ENCODE results near the gene OCA2.

OCA2 gene

DNA sequence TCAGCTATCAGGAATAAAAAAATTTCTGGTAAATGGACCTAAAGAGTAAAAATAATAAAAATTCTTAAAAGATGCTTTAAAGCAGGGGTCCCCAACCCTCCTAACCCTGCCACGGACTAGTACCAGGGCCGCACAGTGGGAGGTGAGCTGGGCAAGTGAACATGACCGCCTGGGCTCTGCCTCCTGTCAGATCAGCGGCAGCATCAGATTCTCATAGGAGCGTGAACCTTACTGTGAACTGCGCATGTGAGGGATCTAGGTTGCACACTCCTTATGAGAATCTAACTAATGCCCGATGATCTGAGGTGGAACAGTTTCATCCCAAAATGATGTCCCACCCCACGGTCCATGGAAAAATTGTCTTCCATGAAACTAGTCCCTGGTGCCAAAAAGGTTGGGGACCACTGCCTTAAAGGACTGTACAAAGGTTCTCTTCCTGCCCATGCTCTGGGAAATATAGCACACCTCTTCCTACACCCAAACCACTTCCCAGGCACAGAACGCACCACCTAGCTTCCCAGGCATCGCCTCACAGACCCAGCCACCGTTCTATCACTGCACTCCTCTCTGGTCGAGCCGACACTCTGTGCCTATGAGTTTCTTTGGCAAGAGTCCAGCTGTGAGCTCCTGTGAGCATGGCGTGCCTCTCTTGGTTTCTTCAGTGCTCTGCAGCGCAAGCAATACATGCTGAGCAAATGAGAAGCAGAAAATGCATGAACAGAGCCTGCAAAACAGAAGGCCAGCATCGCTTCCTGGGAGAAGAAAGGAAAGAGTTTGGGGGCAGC lies 104.9 kb downstream of the OCA2 start:
- H3K27ac ChIP-seq (ENCODE audit: low read depth, low read length, severe bottlenecking), result no peak overlapping the region
- H3K36me3 ChIP-seq (ENCODE audit: control insufficient read depth, insufficient read depth, low read length), result no peaks in the 10 kb centered on the region
- H3K4me3 ChIP-seq (ENCODE audit: extremely low read depth, insufficient read depth, low read length, poor library complexity, severe bottlenecking), result no peak overlapping the region
- WGBS, 2 experiments (ENCODE audit: insufficient coverage in 2 of 2), result 94 to 96% methylated on average over 13 to 14 of the region's 16 CpGs
- H3K4me1 ChIP-seq (ENCODE audit: control insufficient read depth, insufficient read depth, low read length, poor library complexity, severe bottlenecking), result no peaks in the 10 kb centered on the region
- H3K9me3 ChIP-seq (ENCODE audit: control insufficient read depth, low read length), result no peaks in the 10 kb centered on the region

DNA sequence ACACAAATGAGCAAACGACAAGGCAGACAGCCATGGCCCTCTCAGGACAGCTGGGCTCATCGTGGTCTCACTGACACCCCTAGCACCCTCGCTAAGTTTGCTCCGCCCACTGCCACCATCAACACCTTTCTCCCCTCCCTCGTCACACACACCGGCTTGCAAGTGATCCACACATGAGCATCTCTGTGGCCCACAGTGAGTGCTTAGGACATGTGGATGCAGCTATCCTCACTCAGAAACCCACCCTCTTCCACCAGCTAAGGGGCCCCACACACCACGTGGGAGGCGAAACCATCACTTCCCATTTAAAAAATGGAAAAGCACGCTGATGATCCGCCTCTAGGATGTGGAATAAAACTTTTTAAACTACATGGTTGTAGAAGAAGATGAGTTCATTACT lies 105.6 kb downstream of the OCA2 start:
- 85 to 89% methylated on average over 6 to 7 of the region's 10 CpGs for WGBS, 2 experiments (ENCODE audit: insufficient coverage in 2 of 2)

DNA sequence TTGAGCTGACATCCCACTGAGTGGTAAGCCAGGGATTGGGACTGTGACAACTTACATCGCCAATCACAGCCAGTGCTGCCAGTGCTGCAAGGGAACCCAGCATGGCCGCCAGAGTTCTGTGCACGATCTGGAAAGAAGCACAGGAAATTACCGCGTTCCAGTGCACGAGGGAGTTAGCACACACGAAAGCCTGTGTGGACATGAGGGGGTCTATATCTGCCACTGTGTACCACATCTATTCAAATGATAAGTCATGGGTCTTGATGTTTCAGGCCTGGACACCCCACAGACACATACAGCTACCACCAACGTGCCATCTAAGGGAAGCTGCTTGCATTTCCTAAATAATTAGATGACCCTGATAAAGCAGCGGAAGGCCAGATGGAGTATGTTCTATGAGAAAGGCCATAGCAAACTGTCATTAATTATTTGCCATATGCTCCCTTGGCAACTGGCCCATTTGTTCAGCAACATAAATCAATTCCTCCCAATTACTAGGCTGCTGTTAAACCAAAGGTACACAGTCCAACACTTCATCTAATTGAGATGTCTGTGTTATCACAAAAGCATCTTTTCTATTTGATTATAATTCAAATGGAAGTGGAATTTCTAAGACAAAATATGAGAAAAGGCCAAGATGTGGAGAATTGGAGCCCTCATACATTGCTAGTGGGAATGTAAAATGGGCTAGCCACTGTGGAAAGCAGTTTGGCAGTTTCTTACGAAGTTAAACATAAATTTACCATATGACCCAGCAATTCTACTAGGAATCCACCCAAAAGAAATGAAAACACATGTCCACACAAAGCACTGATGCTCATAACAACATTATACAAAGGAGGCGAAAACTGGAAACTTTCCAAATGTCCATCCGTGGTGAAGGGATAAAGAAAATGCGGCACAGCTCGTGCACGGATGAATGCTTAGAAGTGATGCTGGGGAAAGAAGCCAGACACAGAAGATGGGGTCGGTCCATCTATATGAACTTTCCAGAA lies 108.3 kb downstream of the OCA2 start:
- WGBS, 2 experiments (ENCODE audit: insufficient coverage in 2 of 2), result 88 to 96% methylated on average over 7 to 10 of the region's 16 CpGs
- no peak overlapping the region for H3K27ac ChIP-seq (ENCODE audit: low read depth, low read length, severe bottlenecking)

More for the DNA sequence above, 105.6 kb downstream of the OCA2 start:
- Histone ChIP-seq H3K9me3 (ENCODE audit: control insufficient read depth, low read length) (no peaks in the 10 kb centered on the region), H3K36me3 (ENCODE audit: control insufficient read depth, insufficient read depth, low read length) (no peaks in the 10 kb centered on the region), H3K27ac (ENCODE audit: low read depth, low read length, severe bottlenecking) (no peak overlapping the region), H3K4me1 (ENCODE audit: control insufficient read depth, insufficient read depth, low read length, poor library complexity, severe bottlenecking) (no peaks in the 10 kb centered on the region), H3K4me3 (ENCODE audit: extremely low read depth, insufficient read depth, low read length, poor library complexity, severe bottlenecking) (no peak overlapping the region)

DNA sequence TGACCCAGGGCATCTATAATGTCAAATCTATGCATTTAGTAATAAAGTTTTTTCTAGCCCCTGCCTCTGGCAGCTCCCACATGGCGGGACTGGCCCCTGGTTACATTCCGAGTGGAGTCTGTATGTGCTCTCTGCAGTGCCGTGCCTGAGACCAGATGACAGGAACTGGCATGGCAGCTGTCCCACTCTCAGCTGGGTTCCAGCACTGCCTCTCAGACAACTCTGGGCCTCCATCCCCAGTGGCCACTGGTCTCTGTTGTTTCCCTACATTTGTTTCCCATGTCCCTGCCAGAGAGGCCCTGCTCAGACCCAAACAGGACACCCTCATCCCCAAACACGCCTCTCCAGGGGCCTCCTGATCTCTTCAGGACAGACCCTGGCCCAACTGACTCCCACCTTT lies 109.3 kb downstream of the OCA2 start:
- no peaks in the 10 kb centered on the region for H3K9me3 ChIP-seq (ENCODE audit: control insufficient read depth, low read length)
- no peaks in the 10 kb centered on the region for H3K36me3 ChIP-seq (ENCODE audit: control insufficient read depth, insufficient read depth, low read length)
- 96 to 97% methylated on average over 4 of the region's 4 CpGs for WGBS, 2 experiments (ENCODE audit: insufficient coverage in 2 of 2)
- H3K4me3 ChIP-seq (ENCODE audit: extremely low read depth, insufficient read depth, low read length, poor library complexity, severe bottlenecking), result no peak overlapping the region
- no peaks in the 10 kb centered on the region for H3K4me1 ChIP-seq (ENCODE audit: control insufficient read depth, insufficient read depth, low read length, poor library complexity, severe bottlenecking)
- no peak overlapping the region for H3K27ac ChIP-seq (ENCODE audit: low read depth, low read length, severe bottlenecking)

More for the DNA sequence above, 108.3 kb downstream of the OCA2 start:
- Histone ChIP-seq H3K4me3 (ENCODE audit: extremely low read depth, insufficient read depth, low read length, poor library complexity, severe bottlenecking) (no peak overlapping the region), H3K9me3 (ENCODE audit: control insufficient read depth, low read length) (no peaks in the 10 kb centered on the region), H3K4me1 (ENCODE audit: control insufficient read depth, insufficient read depth, low read length, poor library complexity, severe bottlenecking) (no peaks in the 10 kb centered on the region), H3K36me3 (ENCODE audit: control insufficient read depth, insufficient read depth, low read length) (no peaks in the 10 kb centered on the region)

- Histone ChIP-seq H3K27ac (ENCODE audit: low read depth, low read length, severe bottlenecking) (no peak overlapping the region), H3K9me3 (ENCODE audit: control insufficient read depth, low read length) (no peaks in the 10 kb centered on the region)
- WGBS, 2 experiments (ENCODE audit: insufficient coverage in 2 of 2), result 69 to 92% methylated on average over 10 to 12 of the region's 13 CpGs
Measured at GRCh38 chr15:27989427-27989826, 109.7 kb downstream of the OCA2 start.

GRCh38 chr15:27985099-27985498 lies 114.0 kb downstream of the OCA2 start:
- WGBS, 2 experiments (ENCODE audit: insufficient coverage in 2 of 2), result 87 to 91% methylated on average over 11 to 12 of the region's 13 CpGs
- H3K36me3 ChIP-seq (ENCODE audit: control insufficient read depth, insufficient read depth, low read length), result no peaks in the 10 kb centered on the region
- H3K9me3 ChIP-seq (ENCODE audit: control insufficient read depth, low read length), result no peaks in the 10 kb centered on the region
- no peak overlapping the region for H3K4me3 ChIP-seq (ENCODE audit: extremely low read depth, insufficient read depth, low read length, poor library complexity, severe bottlenecking)
- no peaks in the 10 kb centered on the region for H3K4me1 ChIP-seq (ENCODE audit: control insufficient read depth, insufficient read depth, low read length, poor library complexity, severe bottlenecking)
- H3K27ac ChIP-seq (ENCODE audit: low read depth, low read length, severe bottlenecking), result no peak overlapping the region

More at GRCh38 chr15:27989427-27989826, 109.7 kb downstream of the OCA2 start:
- H3K4me1 ChIP-seq (ENCODE audit: control insufficient read depth, insufficient read depth, low read length, poor library complexity, severe bottlenecking), result no peaks in the 10 kb centered on the region
- no peak overlapping the region for H3K4me3 ChIP-seq (ENCODE audit: extremely low read depth, insufficient read depth, low read length, poor library complexity, severe bottlenecking)
- no peaks in the 10 kb centered on the region for H3K36me3 ChIP-seq (ENCODE audit: control insufficient read depth, insufficient read depth, low read length)

DNA sequence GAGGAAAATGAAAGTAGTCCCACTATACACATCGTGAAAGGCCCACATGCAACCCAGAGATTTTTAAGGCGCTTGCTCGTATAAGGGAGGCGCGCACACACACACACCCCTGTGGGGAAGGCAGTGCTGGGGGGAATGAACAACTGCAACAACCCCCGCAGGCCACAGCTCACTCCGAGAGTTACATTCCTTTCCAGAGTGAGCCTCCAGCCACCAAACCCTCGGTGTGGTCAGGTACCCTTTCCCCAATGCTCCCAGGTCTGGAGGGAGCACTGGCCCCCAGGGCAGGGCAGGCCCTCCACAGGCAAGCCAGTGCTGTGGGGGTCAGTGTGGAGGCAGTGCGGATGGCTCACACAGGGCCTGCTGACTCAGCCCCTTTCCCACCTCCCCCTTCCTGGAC lies 115.6 kb downstream of the OCA2 start:
- Histone ChIP-seq H3K4me1 (ENCODE audit: control insufficient read depth, insufficient read depth, low read length, poor library complexity, severe bottlenecking) (no peaks in the 10 kb centered on the region), H3K4me3 (ENCODE audit: extremely low read depth, insufficient read depth, low read length, poor library complexity, severe bottlenecking) (no peak overlapping the region)
- 94 to 98% methylated on average over 6 to 7 of the region's 9 CpGs for WGBS, 2 experiments (ENCODE audit: insufficient coverage in 2 of 2)

GRCh38 chr15:27977696-27978095 lies 121.4 kb downstream of the OCA2 start:
- Histone ChIP-seq H3K27ac (ENCODE audit: low read depth, low read length, severe bottlenecking) (no peak overlapping the region), H3K9me3 (ENCODE audit: control insufficient read depth, low read length) (no peaks in the 10 kb centered on the region), H3K4me3 (ENCODE audit: extremely low read depth, insufficient read depth, low read length, poor library complexity, severe bottlenecking) (no peak overlapping the region), H3K4me1 (ENCODE audit: control insufficient read depth, insufficient read depth, low read length, poor library complexity, severe bottlenecking) (no peaks in the 10 kb centered on the region), H3K36me3 (ENCODE audit: control insufficient read depth, insufficient read depth, low read length) (no peaks in the 10 kb centered on the region)
- 74 to 100% methylated on average over 2 of the region's 4 CpGs for WGBS, 2 experiments (ENCODE audit: insufficient coverage in 2 of 2)

More for the DNA sequence above, 115.6 kb downstream of the OCA2 start:
- H3K9me3 ChIP-seq (ENCODE audit: control insufficient read depth, low read length), result no peaks in the 10 kb centered on the region
- no peak overlapping the region for H3K27ac ChIP-seq (ENCODE audit: low read depth, low read length, severe bottlenecking)
- H3K36me3 ChIP-seq (ENCODE audit: control insufficient read depth, insufficient read depth, low read length), result no peaks in the 10 kb centered on the region

GRCh38 chr15:27973886-27974285 lies 125.2 kb downstream of the OCA2 start:
- Histone ChIP-seq H3K36me3 (ENCODE audit: control insufficient read depth, insufficient read depth, low read length) (no peaks in the 10 kb centered on the region), H3K4me1 (ENCODE audit: control insufficient read depth, insufficient read depth, low read length, poor library complexity, severe bottlenecking) (no peaks in the 10 kb centered on the region), H3K27ac (ENCODE audit: low read depth, low read length, severe bottlenecking) (no peak overlapping the region), H3K4me3 (ENCODE audit: extremely low read depth, insufficient read depth, low read length, poor library complexity, severe bottlenecking) (no peak overlapping the region), H3K9me3 (ENCODE audit: control insufficient read depth, low read length) (no peaks in the 10 kb centered on the region)

DNA sequence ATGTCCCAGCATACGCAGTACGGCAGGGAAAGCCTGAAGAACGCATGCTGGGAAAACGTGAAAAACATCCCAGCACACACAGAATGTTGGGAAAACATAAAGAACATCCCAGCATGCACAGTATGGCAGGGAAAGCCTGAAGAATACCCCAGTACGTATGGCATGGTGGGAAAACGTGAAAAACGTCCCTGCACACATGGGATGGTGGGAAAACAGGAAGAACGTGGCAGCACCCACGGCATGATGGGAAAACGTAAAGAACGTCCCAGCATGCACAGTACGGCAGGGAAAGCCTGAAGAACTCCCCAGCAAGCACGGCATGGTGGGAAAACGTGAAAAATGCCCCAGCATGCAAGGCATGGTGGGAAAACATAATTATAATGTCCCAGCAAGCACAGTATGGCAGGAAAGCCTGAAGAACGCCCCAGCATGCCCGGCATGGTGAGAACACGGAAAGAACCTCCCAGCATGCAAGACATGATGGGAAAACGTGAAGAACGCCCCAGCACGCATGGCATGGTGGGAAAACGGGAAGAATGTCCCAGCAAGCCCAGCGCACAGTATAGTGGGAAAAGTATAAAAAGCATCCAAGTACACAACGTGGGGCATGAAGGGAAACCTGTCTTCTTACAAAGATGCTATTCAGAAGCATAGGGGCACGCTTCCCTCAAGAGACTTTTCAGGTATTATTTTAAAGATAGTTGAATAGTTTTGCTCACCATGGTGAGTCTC lies 128.3 kb downstream of the OCA2 start:
- no peak overlapping the region for H3K4me3 ChIP-seq (ENCODE audit: extremely low read depth, insufficient read depth, low read length, poor library complexity, severe bottlenecking)
- no peaks in the 10 kb centered on the region for H3K9me3 ChIP-seq (ENCODE audit: control insufficient read depth, low read length)
- H3K36me3 ChIP-seq (ENCODE audit: control insufficient read depth, insufficient read depth, low read length), result no peaks in the 10 kb centered on the region
- 89 to 95% methylated on average over 24 of the region's 24 CpGs for WGBS, 2 experiments (ENCODE audit: insufficient coverage in 2 of 2)
- no peak overlapping the region for H3K27ac ChIP-seq (ENCODE audit: low read depth, low read length, severe bottlenecking)
- H3K4me1 ChIP-seq (ENCODE audit: control insufficient read depth, insufficient read depth, low read length, poor library complexity, severe bottlenecking), result no peaks in the 10 kb centered on the region

Measured in mesodermal cell (in vitro differentiated cells).